ENCODE measurements around the gene DLG2.

The DLG2 gene

GRCh38 chr11:85652786-85653447 lies 25.8 kb upstream of the DLG2 start:
- no peak for TF ChIP-seq CTCF (conservative IDR thresholded peaks at IDR 0.05; ENCODE audit: low read depth, low read length)

GRCh38 chr11:85651118-85651517 lies 24.0 kb upstream of the DLG2 start:
- no peak overlapping the region for H3K4me3 ChIP-seq (ENCODE audit: low read length)
- TF ChIP-seq CTCF (conservative IDR thresholded peaks at IDR 0.05; ENCODE audit: low read depth, low read length), result no peak
- DNase-seq (ENCODE audit: low read depth), result no peak

More at GRCh38 chr11:85652786-85653447, 25.8 kb upstream of the DLG2 start:
- no peak for DNase-seq (ENCODE audit: low read depth)
- H3K4me3 ChIP-seq (ENCODE audit: low read length), result no peak overlapping the region

- H3K4me3 ChIP-seq (ENCODE audit: low read length), result peak within 1 kb of the TSS; percentile 92
- TF ChIP-seq CTCF (conservative IDR thresholded peaks at IDR 0.05; ENCODE audit: low read depth, low read length), result no peak
- DNase-seq (ENCODE audit: low read depth), result no peak
These were observed 20.6 kb upstream of the DLG2 start, which contains the start of gene TMEM126A for GRCh38 chr11:85647604-85648299. Gene TMEM126A (plus strand): TSS chr11:85647967. CDS start chr11:85650256, 2,289 bp downstream.

GRCh38 chr11:85647078-85647477 lies 19.9 kb upstream of the DLG2 start:
- TF ChIP-seq CTCF (conservative IDR thresholded peaks at IDR 0.05; ENCODE audit: low read depth, low read length), result no peak
- H3K4me3 ChIP-seq (ENCODE audit: low read length), result peak overlapping the region; percentile 92
- DNase-seq (ENCODE audit: low read depth), result no peak

- TF ChIP-seq CTCF (conservative IDR thresholded peaks at IDR 0.05; ENCODE audit: low read depth, low read length), result no peak
- DNase-seq (ENCODE audit: low read depth), result peak; percentile 72
These were observed 16.1 kb upstream of the DLG2 start for GRCh38 chr11:85643191-85643614.

GRCh38 chr11:85634747-85635146 lies 7.6 kb upstream of the DLG2 start:
- DNase-seq (ENCODE audit: low read depth), result no peak
- no peak overlapping the region for H3K4me3 ChIP-seq (ENCODE audit: low read length)
- no peak for TF ChIP-seq CTCF (conservative IDR thresholded peaks at IDR 0.05; ENCODE audit: low read depth, low read length)

More at GRCh38 chr11:85643191-85643614, 16.1 kb upstream of the DLG2 start:
- no peak overlapping the region for H3K4me3 ChIP-seq (ENCODE audit: low read length)
